ENCODE data around the gene EEPD1. TPM values are rescaled to one million over a fixed set of nuclear protein-coding genes. Genes with fewer than 3 reads are reported as not detected.

Gene EEPD1
- total RNA-seq, 1 experiment from 2014 or later: 5.0 TPM

- H3K27me3 Mint-ChIP-seq (ENCODE audit: low read depth): no peaks in the 10 kb centered on the region; the same call in 1 of the 2 replicates
- H2BK12ac ChIP-seq (ENCODE audit: insufficient read length, low read depth, low read length): no peak overlapping the region
- no peaks in the 10 kb centered on the region for H3K9me3 ChIP-seq (ENCODE audit: control insufficient read depth, low read depth, low read length)
- no peak overlapping the region for H3K56ac ChIP-seq (ENCODE audit: insufficient read length, low read depth, low read length)
- no peaks in the 10 kb centered on the region for H3K23me2 ChIP-seq (ENCODE audit: insufficient read length, low read depth, low read length, poor library complexity, severe bottlenecking)
- H3K36me3 Mint-ChIP-seq (ENCODE audit: insufficient read depth in 1 of 3, low read depth in 3 of 3): peaks cover 0 to 9% (median 1%) of the 10 kb centered on the region in 3 experiments; a peak in 4 of 7 replicates
- WGBS (ENCODE audit: extremely low coverage, insufficient read length, low lambda C conversion rate): no CpG with 5 or more reads among the region's 1 CpG
- H4K8ac ChIP-seq (replicated peaks; ENCODE audit: insufficient read length, low read depth, low read length): no peak overlapping the region
- H2AK5ac ChIP-seq (ENCODE audit: insufficient read length, low read length): no peak overlapping the region
- no peak for TF ChIP-seq CTCF (conservative IDR thresholded peaks at IDR 0.05)
- no peak overlapping the region for H3K4me2 ChIP-seq (ENCODE audit: insufficient read depth, insufficient read length, low read length)
- H2BK120ac ChIP-seq (ENCODE audit: low read depth, low read length, poor library complexity, severe bottlenecking): no peak overlapping the region
- H3K79me2 ChIP-seq (ENCODE audit: insufficient read depth, low read length): no peaks in the 10 kb centered on the region
- no peak overlapping the region for H3K23ac ChIP-seq (ENCODE audit: insufficient read length, low read depth, low read length)
- no peak for DNase-seq
- no peak overlapping the region for H3K9ac ChIP-seq (ENCODE audit: extremely low read depth, insufficient read length, low read length)
- H3T11ph ChIP-seq (ENCODE audit: low read length): no peak overlapping the region
- H3K27ac ChIP-seq (ENCODE audit: insufficient read length, low read depth, low read length): no peak overlapping the region
- H4K91ac ChIP-seq (ENCODE audit: insufficient read length, low read depth, low read length): no peak overlapping the region
- no peaks in the 10 kb centered on the region for H3K27me3 ChIP-seq (ENCODE audit: insufficient read depth, low read length)
- no peak overlapping the region for H3K4me3 Mint-ChIP-seq
- no peak overlapping the region for H4K5ac ChIP-seq (ENCODE audit: insufficient read length, low read depth, low read length)
- H3K4ac ChIP-seq (ENCODE audit: low read depth, low read length): no peak overlapping the region
- H2AFZ ChIP-seq (ENCODE audit: low read length): no peak overlapping the region
- no peaks in the 10 kb centered on the region; the same call in 1 of the 2 replicates for H3K4me1 ChIP-seq (ENCODE audit: insufficient read depth, low read length)
- H3K9me3 Mint-ChIP-seq: no peaks in the 10 kb centered on the region
- H3K18ac ChIP-seq (ENCODE audit: insufficient read length, low read depth, low read length): no peak overlapping the region
- H2BK20ac ChIP-seq (ENCODE audit: low read depth, low read length, poor library complexity, severe bottlenecking): no peak overlapping the region
- no peak overlapping the region for H2BK5ac ChIP-seq (ENCODE audit: insufficient read length, low read length)
- no peak overlapping the region for H3K14ac ChIP-seq (ENCODE audit: insufficient read depth, low read length)
- H4K20me1 ChIP-seq (ENCODE audit: control insufficient read depth, insufficient read depth, insufficient read length): no peaks in the 10 kb centered on the region
- H3K4me1 Mint-ChIP-seq: peaks cover 23 to 28% of the 10 kb centered on the region in 2 experiments
- no peaks in the 10 kb centered on the region for H3K79me1 ChIP-seq (ENCODE audit: insufficient read depth, low read depth, low read length, poor library complexity, severe bottlenecking)
- H3K27ac Mint-ChIP-seq: no peak overlapping the region
- no peak overlapping the region for H2BK15ac ChIP-seq (ENCODE audit: low read depth, low read length)
Measured at GRCh38 chr7:36296284-36296683, 143.2 kb downstream of the EEPD1 start.

All from H9 (cell line).